ENCODE measurements around the gene CACNG4.

Gene CACNG4

DNA sequence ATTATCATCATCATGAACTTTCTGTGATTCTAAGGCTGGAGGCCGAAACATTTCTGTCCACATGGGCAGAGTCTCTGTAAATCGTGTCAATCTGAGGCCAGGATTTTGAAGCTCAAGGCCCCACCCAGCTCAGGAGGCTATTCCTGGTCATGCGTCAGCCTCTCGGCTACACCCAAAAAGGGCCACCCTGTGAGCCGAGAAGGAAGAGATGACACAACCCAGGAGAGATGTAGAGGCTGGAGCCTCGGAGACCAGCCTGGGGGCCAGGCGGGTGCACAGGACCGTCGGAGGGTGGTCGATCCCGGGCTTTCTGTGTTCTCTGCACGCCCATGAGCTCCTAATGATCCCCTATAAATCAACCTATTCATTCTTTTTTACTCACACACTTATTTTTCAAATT lies 78.8 kb downstream of the CACNG4 start:
- DNase-seq (ENCODE audit: low read depth): no peak

DNA sequence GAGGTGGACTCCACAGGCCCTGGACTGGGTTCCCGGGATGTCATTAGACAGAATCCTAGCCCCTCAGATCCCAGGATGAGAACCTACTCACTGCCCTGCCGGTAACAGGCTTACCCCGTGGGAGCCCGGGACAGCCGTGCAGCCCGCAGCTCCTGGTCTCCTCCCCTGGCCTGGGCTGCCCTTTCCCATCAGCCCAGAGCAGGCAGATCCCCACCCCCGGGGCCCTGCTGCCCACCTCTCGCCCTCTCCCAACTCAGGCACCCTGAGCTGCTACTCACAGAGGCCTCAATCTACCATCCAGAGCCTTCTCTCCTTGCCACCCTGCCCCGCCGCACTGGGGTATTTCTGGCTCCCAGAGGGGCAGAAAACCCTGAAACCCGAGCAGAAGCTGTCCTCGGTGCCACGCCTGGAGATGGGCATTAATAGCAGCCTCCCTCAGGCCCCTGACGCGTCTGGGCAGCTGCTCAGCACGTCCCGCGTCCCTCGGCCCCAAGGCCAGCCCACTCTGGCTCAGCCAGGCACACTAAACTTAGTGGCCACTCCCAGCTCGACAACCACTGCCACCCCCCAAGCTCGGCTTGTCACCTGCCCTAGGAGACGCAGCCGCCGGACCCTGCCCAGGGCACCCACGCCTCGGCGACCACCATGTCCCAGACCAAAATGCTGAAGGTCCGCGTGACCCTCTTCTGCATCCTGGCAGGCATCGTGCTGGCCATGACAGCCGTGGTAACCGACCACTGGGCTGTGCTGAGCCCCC lies 79.7 kb downstream of the CACNG4 start, which contains the start of gene CACNG1:
CACNG1 (plus strand) TSS at position 539 of the 757 bp plus-strand sequence; CDS start at position 646, 107 bp downstream.
- DNase-seq (ENCODE audit: low read depth): no peak

DNA sequence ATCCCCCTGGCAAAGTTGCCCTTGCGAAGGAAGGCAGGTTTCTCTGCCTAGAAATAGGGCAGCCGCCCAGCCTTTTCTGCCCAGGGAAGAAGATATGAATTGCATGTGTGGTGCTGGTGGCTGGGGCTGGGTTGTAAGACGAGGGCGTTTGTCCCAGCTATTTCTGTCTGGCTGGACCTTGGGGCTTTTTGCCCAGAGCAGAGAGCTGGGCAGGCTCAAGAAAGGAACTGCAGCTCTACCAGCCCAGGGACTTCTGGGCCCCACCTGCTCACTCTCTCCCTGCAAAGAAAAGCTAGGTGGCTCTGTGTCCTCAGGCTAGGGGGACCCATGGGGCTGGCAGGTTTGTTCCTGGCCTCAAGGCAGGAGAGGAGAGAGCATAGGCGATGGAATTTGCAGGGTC lies 80.4 kb downstream of the CACNG4 start:
- DNase-seq (ENCODE audit: low read depth): no peak

- DNase-seq (ENCODE audit: low read depth): no peak
Measured at GRCh38 chr17:67046398-67046797, 81.9 kb downstream of the CACNG4 start.

DNA sequence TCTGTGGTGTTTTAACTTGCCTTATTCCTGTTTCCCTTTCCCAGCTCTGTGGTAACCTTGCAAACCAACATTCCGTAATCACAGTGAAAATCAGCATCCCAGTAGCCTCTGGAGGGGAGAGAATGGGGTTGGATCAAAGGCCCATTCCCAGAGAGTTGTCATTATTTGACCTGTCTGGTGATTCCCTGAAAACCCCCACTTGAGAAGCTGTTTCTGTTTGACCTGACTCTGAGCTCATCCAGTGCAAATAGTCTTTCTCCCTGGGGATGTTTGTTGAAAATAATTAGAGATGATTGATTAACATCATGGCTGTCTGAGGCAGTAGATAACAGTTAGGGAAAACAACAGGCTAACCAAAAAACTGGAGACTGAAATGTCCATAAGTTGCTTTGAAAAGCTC lies 82.9 kb downstream of the CACNG4 start:
- DNase-seq (ENCODE audit: low read depth): no peak

DNA sequence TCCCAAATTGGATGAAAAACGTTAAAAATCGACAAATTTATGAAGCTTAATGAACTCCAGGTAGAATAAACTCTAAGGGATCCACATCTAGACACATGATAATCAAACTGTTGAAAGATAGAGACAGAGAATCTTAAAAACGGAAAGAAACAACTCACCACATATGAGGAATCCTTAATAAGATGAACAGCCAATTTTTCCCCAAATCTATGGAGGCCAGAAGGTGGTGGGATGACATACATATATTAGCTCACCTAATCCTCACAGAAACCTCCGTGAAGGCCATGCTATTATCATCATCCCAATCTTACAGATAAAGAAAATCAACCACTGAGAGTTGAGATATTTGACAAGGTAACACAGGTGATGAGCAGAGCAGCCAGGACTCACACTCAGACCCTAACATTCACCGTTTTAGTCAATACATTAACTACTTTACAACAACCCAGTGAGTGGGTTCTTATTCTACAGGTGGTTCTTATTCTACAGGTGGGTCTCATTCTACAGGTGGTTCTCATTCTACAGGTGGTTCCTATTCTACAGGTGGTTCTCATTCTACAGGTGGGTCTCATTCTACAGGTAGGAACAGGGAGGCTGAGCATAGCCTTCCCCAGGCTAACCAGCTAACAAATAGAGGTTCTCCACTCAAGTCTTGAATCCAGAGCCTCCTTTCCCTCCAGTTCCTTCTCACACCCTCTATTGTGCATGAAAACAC lies 84.7 kb downstream of the CACNG4 start:
- no peak for DNase-seq (ENCODE audit: low read depth)

GRCh38 chr17:67050066-67050465 lies 85.6 kb downstream of the CACNG4 start:
- no peak for DNase-seq (ENCODE audit: low read depth)

DNA sequence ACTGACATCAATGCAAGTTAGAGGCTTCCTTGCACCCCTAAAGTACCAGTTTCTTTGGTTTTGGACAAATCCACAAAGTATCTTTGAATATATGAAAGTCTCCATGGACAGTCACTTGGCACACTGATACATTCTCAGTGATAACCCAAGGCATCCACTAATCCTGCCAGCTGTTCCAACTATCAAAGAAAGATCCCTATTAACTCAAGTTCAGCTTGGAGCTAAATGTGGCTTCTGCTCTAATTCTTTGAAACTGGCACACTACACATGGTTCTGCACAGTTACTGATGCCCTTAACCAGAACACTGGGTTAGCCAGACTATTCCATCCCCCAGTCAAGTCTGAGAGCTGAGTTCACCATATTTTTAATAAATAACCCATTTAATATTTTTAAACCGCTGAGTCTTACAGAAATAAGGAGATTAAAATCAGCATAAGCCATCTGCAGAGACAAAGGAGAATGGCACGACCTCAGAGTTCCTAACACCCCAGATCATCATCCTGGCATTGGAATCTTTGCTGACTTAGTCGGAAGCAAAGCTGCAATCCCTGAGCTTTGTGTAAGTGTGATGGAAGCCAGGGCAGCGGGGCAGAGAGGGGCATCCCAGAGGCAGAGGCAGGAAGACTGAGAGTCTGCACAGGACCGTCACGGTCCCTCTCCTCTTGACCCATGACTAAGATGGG lies 86.1 kb downstream of the CACNG4 start:
- DNase-seq (ENCODE audit: low read depth): no peak

GRCh38 chr17:67051155-67051538 lies 86.6 kb downstream of the CACNG4 start:
- DNase-seq (ENCODE audit: low read depth): no peak

GRCh38 chr17:67051837-67052236 lies 87.3 kb downstream of the CACNG4 start:
- no peak for DNase-seq (ENCODE audit: low read depth)

DNA sequence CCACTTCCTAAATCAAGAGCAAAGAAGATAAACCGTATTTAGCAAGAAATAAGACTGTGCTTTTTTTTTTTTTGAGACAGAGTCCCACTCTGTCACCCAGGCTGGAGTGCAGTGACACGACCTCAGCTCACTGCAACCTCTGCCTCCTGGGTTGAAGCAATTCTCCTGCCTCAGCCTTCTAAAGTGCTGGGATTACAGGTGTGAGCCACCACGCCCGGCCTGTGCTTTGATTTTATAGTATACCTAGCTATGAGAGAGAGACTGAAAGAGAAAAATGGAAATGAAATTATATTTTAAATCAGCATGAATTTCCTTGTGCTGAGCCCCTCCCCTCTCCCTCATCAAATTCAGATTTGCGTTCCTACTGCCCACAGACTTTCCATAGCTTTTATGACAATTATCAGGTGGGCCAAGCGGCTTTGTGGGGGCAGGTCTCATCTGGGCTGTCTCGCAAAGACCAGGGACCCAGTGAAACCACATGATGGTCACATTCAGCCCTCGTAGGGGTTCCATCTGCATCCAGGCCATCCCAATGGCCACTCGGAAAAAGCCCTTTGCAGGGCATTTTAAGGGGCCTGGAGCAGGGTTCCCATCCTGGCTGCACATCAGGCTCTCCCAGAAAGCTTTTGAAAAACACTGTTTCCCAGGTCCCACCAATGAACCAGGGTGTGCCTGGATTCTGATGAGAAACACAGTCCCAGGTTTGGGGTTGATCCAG lies 88.4 kb downstream of the CACNG4 start:
- DNase-seq (ENCODE audit: low read depth): no peak

GRCh38 chr17:67053438-67054000 lies 89.0 kb downstream of the CACNG4 start:
- no peak for DNase-seq (ENCODE audit: low read depth)

- DNase-seq (ENCODE audit: low read depth): no peak
Measured at GRCh38 chr17:67054011-67054591, 89.6 kb downstream of the CACNG4 start.

DNA sequence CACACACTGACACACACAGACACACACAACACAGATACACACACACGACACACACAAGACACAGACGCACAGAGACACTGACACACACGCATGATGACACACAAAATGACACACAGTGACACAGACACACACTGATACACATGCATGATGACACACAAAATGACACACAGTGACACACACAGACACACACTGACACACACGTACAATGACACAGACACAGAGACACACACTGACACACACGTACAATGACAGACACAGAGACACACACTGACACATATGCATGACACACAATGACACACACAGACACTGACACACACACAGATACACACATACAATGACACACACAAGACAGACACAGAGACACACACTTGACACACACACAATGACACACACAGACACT lies 90.1 kb downstream of the CACNG4 start:
- no peak for DNase-seq (ENCODE audit: low read depth)

GRCh38 chr17:67055041-67055443 lies 90.5 kb downstream of the CACNG4 start:
- DNase-seq (ENCODE audit: low read depth): no peak

DNA sequence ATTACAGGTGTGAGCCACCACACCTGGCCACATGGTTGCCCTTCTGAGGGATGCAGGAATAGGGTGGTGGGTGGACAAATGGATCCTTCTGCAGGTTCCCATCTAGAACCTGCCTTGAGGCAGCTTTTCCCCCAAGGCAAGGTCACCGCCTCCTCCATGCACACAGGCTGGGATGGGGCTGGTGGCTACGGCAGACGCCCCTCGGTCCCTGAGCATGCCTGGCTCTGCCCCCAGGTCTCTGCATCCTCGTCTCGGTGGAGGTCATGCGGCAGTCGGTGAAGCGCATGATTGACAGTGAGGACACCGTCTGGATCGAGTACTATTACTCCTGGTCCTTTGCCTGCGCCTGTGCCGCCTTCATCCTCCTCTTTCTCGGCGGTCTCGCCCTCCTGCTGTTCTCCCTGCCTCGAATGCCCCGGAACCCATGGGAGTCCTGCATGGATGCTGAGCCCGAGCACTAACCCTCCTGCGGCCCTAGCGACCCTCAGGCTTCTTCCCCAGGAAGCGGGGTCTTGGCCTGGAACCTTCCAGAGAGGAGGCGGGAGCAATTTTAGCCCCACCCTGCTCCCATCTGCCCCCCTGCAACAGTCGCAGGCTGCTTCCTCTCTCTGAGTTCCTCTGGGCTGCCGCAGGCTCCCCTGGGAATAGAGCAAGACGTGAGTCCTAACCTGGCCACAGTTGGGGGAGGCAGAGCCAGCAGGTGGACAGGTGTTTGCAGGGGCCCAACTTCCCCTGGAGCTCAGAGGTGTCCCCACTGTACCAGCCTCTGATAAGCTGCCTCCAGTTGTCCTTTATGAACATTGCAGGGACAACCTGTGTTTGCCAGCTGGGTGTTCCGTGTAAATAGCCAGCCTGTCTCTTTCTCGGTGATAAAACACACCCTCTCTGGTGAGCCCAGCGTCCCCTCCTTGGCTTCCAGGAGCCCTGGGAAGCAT lies 91.6 kb downstream of the CACNG4 start:
- DNase-seq (ENCODE audit: low read depth): no peak

DNA sequence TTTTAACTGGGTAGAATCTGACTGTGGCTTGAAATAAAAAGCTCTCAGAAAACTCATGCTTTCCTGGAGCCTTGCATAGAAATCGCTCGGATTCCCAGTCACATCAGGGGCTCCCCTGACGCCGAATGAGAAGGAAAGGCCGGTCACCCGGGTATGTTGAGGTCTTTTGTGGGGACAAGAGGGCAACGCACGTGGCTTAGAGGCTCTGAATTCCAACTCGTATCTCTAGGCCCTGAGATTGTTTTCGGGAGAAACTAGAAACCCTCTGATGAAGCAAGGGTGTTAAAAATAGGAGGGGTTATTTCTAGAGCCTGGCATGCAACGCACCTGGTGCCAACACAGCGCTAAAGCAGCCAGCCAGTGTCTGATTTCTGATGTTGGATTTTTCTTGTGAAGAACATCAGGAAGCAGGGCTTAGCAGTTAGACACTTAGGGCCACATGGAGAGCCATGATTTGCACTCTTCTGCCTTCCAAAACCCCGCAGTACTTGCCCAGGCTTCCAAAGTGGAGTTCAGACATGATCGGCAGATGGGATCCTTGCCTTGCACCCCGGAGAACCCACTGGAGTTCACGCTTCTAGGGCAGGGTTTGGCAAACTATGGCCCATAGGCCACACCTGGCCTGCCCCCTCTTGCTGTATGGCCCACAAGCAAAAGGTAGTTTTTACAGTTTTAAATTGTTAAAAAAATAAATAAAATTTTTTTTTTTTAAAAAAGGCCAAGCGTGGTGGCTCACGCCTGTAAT lies 92.4 kb downstream of the CACNG4 start:
- no peak for DNase-seq (ENCODE audit: low read depth)

DNA sequence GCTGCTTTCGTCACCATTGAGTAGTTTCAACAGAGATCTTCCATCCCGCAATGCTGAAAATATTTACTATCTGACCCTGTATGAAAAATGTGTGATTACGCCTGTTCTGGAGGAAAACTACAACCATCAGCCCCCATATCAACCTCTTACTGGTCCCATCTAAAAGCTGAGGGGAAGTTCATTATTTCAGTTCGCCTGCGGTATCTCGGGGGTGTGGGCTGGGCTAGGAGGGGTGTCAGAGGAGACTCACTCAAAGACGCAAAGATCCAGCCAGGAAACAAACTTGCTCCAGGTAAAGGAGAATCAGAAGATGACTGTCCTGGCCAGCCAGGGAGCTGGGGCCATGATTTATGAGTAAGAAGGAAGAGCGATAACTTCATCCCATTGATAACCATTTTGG lies 93.5 kb downstream of the CACNG4 start:
- no peak for DNase-seq (ENCODE audit: low read depth)

DNA sequence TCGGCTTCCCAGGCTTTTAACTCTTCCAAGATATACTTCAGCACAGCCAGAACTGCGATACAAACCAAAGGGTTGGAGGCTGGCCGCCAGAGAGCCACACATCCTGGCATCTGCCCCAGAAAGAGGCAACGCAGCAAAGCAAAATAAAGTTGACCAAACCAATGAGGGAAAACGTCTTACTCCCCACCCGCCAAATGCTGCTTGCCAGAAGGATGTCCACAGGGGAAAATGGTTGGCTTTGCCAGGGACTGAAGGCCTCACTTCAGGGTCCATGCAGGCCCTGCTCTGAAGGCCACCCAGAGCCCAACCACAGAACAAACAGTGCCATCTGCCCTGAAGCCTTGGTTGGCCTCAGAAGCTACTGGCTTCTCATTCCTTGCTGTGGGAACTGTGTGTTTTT lies 94.9 kb downstream of the CACNG4 start:
- DNase-seq (ENCODE audit: low read depth): no peak

- DNase-seq (ENCODE audit: low read depth): no peak
Measured at GRCh38 chr17:67063141-67063540, 98.6 kb downstream of the CACNG4 start.

All from activated T-cell treated with anti-CD3 and anti-CD28 coated beads for 24 hours (primary cell).